Activated CD8-positive, alpha-beta memory T cell treated with anti-CD3 and anti-CD28 coated beads, Interleukin-2, amount 50 U/mL, for 24 hours (primary cell): Measurements from ENCODE around the gene METTL21A.

ENCODE experiments used
- DNase-seq: peaks from one replicate; pipeline ENCODE4 v3.0.0-alpha.2; 2020; ENCODE audit errors: extremely low read depth

METTL21A gene

GRCh38 chr2:207624185-207625013, 795 bp downstream of the METTL21A start:
- no peak for DNase-seq

- DNase-seq = no peak
Measured at GRCh38 chr2:207621501-207622039, 3.6 kb downstream of the METTL21A start.

GRCh38 chr2:207619764-207620203, 5.4 kb downstream of the METTL21A start:
- DNase-seq = no peak

GRCh38 chr2:207617011-207617671, 8.1 kb downstream of the METTL21A start:
- no peak for DNase-seq

GRCh38 chr2:207616185-207616584, 9.0 kb downstream of the METTL21A start:
- no peak for DNase-seq

- DNase-seq = no peak
Measured at GRCh38 chr2:207614824-207615223, 10.4 kb downstream of the METTL21A start.

- no peak for DNase-seq
Measured at GRCh38 chr2:207612714-207613113, 12.5 kb downstream of the METTL21A start.

GRCh38 chr2:207606829-207607228, 18.4 kb downstream of the METTL21A start:
- DNase-seq = no peak

GRCh38 chr2:207606399-207606798, 18.8 kb downstream of the METTL21A start:
- no peak for DNase-seq

- no peak for DNase-seq
Measured at GRCh38 chr2:207603486-207603885, 21.7 kb downstream of the METTL21A start.

- DNase-seq = no peak
Measured at GRCh38 chr2:207601774-207602173, 23.4 kb downstream of the METTL21A start.

GRCh38 chr2:207600231-207600630, 25.0 kb downstream of the METTL21A start:
- DNase-seq = no peak

- DNase-seq = no peak
Measured at GRCh38 chr2:207599636-207600035, 25.6 kb downstream of the METTL21A start.

- no peak for DNase-seq
Measured at GRCh38 chr2:207594731-207595130, 30.5 kb downstream of the METTL21A start.

GRCh38 chr2:207594264-207594663, 30.9 kb downstream of the METTL21A start:
- DNase-seq = no peak

- DNase-seq = no peak
Measured at GRCh38 chr2:207593277-207593676, 31.9 kb downstream of the METTL21A start.

GRCh38 chr2:207589143-207589542, 36.1 kb downstream of the METTL21A start:
- no peak for DNase-seq

- DNase-seq = no peak
Measured at GRCh38 chr2:207587305-207587704, 37.9 kb downstream of the METTL21A start.

GRCh38 chr2:207584952-207585351, 40.2 kb downstream of the METTL21A start:
- DNase-seq = no peak

GRCh38 chr2:207571370-207571769, 53.8 kb downstream of the METTL21A start:
- no peak for DNase-seq

GRCh38 chr2:207567671-207568070, 57.5 kb downstream of the METTL21A start:
- DNase-seq = no peak

- no peak for DNase-seq
Measured at GRCh38 chr2:207565736-207566500, 59.3 kb downstream of the METTL21A start.
